Activated CD8-positive, alpha-beta memory T cell treated with anti-CD3 and anti-CD28 coated beads for 24 hours (primary cell): Measurements from ENCODE around the gene SLA2.
A peak's percentile ranks its signal among the peaks of the same experiment; 100 is the strongest.
"Not testable (repeated sequence)": the region's sequence is repeated elsewhere in the genome, so short reads cannot be mapped to it uniquely, and the experiment has no call there.

Source experiments
- DNase-seq: peaks from one replicate; pipeline ENCODE4 v3.0.0-alpha.2; 2020

SLA2 gene, protein sequence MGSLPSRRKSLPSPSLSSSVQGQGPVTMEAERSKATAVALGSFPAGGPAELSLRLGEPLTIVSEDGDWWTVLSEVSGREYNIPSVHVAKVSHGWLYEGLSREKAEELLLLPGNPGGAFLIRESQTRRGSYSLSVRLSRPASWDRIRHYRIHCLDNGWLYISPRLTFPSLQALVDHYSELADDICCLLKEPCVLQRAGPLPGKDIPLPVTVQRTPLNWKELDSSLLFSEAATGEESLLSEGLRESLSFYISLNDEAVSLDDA

GRCh38 chr20:36645998-36646397 is at the start of gene SLA2:
Gene SLA2 (minus strand): TSS chr20:36646196. CDS start chr20:36641335, 4,861 bp downstream.
- peak; percentile 83 for DNase-seq

- DNase-seq = not testable (repeated sequence)
Observed at GRCh38 chr20:36695467-36695866, 49.5 kb upstream of the SLA2 start.

DNA sequence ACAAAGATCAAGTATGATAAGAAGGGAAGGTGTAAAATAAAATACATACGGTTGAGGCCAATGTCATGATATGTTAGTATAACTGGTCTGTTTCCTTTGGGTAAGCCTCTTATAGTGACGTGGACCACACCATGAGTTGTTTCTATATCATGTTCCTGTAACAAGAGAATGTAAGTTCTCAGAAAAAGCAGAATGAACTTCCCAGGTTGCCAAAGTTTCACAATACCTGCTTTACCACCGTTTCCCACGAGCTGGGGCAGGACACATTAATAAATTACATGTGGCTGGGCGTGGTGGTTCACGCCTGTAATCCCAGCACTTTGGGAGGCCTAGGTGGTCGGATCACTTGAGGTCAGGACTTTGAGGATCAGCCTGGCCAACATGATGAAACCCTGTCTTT is 42.6 kb upstream of the SLA2 start:
- DNase-seq = no peak

DNA sequence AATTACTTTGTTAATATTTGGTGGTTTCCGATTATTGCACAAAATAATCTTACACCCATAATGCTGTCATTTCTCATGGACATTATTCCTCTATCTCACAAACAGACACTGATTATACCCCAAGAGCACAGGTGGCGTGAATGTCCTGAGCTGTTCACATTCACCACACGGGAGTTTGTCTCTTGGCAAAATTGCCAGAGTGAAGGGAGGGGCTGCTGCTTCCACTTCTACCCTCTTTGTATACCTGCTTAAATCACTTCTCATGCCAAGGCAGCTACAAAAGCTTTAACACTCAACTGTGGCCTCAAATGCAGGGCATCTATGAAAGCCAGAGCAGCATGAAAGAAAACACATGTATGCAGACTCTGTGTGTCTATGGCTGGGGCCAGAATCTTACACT is 41.9 kb upstream of the SLA2 start:
- DNase-seq = no peak

DNA sequence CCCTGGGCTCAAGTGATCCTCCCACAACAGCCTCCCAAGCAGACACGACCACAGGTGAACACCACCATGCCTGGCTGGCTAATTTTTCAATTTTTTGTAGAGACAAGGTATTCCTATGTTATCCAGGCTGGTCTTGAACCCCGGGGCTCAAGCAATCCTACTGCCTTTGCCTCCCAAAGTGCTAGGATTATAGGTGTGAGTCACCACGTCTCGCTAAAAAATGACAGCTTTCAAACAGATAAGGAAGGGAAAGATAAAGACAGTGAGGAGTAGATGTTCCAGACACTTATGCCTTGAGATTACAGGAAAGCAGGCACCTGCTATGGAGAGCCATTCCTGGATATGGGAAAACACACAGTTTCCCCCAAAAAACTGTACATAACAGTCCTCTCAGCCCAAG is 40.9 kb upstream of the SLA2 start:
- DNase-seq = no peak

GRCh38 chr20:36686504-36686903 is 40.5 kb upstream of the SLA2 start:
- no peak for DNase-seq

DNA sequence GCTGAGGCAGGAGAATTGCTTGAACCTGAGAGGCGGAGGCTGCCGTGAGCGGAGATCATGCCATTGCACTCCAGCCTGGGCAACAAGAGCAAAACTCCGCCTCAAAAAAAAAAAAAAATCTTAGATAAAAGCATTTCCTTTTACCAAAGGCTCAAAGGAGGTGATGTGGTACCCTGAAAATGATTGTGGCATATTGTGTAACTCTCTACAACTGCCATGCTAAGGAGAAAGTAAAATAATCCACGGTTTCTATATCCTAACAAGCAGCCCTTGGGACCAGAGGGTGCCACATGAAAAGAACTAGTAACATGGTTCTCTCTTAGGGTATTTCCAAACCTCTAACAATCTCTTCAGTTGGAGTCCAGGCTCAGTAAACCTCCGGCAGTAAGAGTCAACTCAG is 38.8 kb upstream of the SLA2 start:
- no peak for DNase-seq

- DNase-seq = no peak
Observed at GRCh38 chr20:36682311-36682710, 36.3 kb upstream of the SLA2 start.

GRCh38 chr20:36677422-36677771 is 31.4 kb upstream of the SLA2 start:
- DNase-seq = no peak

DNA sequence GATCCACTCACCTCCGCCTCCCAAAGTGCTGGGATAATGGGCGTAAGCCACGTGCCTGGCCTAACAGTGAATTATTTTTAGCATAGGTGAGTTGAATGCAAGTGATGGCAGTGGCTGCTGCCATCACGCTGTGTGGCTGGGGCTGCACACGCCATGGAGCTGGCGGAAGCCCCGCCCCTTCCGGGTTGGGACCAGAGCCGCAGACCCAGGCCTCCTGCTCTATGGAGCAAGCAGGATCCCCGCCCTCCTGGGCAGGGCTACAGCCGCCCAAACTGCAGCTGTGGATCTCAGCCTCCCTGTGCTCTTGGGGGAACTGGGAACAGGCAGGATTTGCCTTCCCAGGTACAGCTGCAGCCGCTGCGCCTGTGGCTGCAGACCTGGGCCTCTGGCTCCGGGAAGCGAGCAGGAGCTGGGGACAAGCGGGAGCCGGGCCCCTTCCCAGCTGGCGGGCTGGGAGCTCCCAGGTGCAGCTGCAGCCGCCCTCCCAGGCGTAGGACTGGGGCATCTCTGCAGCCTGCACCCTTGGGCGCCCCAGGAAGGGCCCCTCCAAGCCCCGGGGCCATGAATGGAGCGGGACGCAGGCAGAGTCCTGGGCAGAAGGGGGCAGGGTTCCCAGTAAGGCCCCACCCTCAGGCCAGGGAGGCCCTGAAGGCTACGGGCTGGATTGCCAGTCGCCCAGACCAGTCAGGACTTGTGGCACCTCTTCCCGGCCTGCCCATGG is 30.9 kb upstream of the SLA2 start:
- no peak for DNase-seq

DNA sequence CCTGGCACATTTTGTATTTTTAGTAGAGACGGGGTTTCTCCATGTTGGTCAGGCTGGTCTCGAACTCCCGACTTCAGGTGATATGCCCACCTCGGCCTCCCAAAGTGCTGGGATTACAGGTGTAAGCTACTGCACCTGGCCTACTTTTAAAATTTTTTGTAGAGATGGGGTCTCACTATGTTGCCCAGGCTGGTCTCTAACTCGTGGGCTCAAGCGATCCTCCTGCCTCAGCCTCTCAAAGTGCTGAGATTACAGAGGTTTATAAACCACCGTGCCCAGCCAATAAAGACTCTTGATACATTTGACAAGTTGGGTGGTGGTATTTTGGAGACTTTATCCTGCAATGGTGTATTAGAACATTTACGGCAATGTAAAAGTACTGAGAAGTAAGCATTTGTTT is 29.5 kb upstream of the SLA2 start:
- DNase-seq = not testable (repeated sequence)

- DNase-seq = no peak
Observed at GRCh38 chr20:36672991-36673390, 27.0 kb upstream of the SLA2 start.

DNA sequence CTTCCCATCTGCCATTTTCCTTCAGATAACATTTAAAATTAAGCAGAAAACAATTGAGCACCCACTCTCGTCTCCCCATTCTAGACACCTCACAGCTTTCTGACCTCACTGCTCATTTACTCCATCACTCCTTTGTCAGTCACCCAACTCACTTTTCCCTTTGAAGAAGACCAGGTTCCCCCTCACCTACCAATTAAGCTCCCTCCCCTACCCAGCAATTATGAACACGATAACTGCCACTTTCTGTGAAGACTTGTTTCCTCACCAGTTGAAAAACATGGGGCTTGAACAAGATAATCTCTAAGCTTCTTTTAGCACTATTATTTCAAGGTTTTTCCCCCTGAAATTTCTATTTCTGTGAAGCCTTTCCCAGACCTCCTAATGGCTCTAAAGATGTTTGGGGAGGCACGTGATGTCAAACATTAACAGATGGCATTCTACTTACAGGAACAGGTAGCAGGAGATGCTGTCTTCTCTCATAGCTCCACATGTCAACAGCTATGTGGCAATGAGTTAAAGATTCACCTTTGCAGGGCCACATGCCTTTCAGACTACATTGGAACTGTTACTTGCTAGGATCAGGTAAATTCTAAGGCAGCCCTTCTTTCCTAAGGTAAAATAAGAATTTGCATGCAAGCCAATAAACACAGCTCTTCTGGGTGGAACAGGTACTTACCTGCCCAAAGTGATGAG is 24.8 kb upstream of the SLA2 start:
- no peak for DNase-seq

DNA sequence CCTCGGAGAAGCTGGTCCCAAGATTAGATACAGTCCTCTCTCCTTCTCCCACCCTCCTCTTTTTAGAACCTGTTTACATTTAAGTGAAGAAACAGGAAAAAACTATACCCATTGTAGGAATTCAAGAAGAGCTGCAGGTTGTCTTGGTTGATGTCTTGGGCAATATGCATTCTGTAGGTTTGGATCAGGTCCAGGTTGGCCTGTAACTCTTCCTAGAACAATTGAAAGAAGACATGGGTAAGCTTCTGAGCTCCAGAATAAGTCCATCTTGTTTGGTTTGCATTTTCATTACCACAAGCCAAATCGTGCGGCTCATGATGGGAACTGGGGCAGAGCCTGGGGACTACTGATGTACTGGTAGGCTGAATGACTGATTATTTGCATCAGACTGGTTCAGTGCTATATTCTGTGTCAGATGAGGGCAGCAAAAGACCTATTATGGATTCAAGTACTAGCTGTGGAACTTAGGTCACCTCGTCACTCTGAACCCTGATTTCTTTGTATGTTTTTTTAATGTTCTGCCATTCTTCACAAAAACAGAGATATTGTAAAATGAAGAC is 20.3 kb upstream of the SLA2 start:
- DNase-seq = no peak

DNA sequence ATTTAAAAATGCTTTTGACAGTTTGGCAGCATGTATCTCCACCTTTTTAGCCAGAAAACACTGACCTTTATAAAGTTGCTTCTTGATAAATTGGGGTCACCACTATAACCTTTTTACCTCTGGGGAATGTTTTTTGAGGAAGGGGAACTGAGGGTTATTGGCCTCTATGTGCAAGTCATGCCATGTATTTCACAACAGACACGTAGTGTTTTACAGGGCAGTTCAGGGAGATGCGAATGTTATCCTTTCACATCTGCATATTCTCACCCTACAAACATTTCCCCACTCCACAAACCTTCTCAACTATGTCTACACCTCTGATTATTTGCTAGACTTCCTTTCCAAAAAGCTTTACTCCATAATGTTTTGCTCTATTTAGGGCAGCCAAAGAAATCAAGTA is 17.0 kb upstream of the SLA2 start:
- no peak for DNase-seq

DNA sequence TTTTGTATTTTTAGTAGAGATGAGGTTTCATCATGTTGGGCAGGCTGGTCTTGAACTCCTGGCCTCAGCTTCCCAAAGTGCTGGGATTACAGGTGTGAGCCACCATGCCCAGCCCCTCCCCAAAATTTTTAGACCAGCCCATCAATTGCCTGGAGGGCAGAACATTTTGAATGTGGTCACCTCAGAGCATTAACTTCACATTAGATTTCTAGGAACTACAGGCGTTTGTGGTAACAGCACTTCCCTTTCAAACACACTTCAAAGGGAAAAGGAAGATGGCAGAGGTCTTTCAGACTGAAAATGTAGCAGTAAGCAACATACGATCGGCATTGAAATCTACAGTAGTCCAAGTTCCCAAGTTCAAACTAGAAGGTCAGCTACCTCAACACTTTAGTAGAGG is 12.3 kb upstream of the SLA2 start:
- no peak for DNase-seq

- no peak for DNase-seq
Observed at GRCh38 chr20:36656733-36657132, 10.7 kb upstream of the SLA2 start.

DNA sequence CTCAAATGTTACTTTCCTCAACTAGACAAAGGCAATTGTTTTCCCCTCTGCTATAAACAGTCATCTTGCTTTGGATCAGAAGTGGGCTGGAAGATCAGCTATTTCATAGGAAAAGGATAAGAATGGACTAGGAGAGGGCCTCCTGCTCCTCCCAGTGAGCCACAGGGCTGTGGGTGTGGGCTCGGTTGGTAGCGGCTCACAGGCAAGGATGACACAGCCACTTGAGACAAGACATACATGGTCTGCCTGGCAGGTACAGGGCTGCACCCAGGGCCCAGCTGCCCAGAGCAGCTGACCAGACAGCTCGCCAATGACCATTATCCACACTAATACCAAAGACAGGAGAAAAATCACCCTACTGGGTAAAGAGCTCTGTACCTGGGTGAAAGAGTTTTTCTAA is 9.0 kb upstream of the SLA2 start:
- DNase-seq = no peak

GRCh38 chr20:36654506-36654905 is 8.5 kb upstream of the SLA2 start:
- DNase-seq = no peak

DNA sequence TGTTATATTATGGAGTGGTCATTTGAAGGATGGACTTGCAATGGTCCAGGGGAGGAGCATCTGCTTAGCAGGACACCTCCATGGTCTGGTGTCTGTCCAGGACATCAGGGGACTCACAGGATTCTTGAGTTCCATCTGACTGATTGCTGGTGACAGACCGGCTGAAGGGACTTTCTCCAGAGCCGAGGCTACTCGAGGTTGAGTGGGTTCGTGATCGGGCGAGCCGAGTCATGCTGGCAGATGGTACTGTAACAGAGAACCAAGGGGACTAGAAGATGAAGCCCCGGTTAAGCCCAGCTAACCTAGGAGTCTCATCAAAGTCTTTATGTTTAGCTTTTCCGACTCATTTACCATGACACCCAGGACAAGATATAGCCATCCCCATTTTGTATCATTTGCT is 7.5 kb upstream of the SLA2 start:
- no peak for DNase-seq

GRCh38 chr20:36647196-36648121 is 1.5 kb upstream of the SLA2 start:
- DNase-seq = no peak

DNA sequence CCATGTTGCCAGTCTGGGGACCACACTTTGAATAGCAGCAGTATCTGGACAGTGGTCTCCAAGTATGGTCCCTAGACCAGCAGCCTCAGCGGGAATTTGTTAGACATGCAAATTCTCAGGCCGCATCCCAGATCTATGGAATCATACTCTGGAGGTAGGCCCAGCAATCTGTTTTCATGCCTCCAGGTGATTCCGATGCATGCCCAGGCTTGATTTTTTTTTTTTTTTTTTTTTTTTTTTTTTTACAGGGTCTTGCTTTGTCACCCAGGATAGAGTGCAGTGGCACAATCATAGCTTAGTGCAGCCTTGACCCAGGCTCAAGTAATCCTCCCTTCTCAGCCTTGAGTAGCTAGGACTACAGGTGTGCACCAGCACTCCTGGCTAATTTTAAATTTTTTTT is 682 bp upstream of the SLA2 start:
- no peak for DNase-seq

DNA sequence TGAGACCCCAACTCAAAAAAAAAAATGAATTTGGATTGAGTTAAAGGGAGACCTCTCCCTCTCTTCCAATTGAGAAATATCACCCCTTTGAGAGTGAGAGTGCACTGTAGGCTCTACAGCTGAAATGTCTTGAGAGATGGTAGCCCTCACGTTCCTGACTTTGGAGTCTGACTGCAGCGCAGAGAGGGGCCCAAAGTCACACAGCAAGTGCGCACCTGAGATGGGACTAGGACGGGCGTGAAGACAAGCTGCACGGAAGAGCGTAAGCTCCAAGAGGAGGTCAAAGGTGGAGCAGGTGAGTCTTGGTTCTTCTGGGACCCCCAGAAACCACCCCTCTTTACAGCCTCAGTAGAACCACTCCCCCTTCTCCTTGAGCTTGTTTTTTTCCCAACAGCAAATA is 643 bp downstream of the SLA2 start:
- no peak for DNase-seq
